Stomach (tissue), 4 donors: ENCODE results near the gene SLC28A3.
"Not testable (repeated sequence)": the region's sequence is repeated elsewhere in the genome, so short reads cannot be mapped to it uniquely, and the experiment has no call there.

Experiments used
- EP300 ChIP-seq: sonication (generic); formaldehyde crosslinking; IDR thresholded peaks from one replicate; pipeline ENCODE4 v1.6.1; 2017; ENCODE audit warnings: antibody characterized with exemption
- POLR2A ChIP-seq, 4 donors: fragments of 450-650 bp; IDR thresholded peaks; one replicate each; pipeline ENCODE4 v1.6.1; 2016; ENCODE audit warnings: antibody characterized with exemption in 4 of 4, control low read depth in 2 of 4, mild to moderate bottlenecking in 1 of 4, moderate library complexity in 1 of 4
- POLR2AphosphoS5 ChIP-seq, 3 donors: sonication (generic); formaldehyde crosslinking; IDR thresholded peaks; one replicate each; pipeline ENCODE4 v1.6.1; 2016; ENCODE audit warnings: antibody characterized with exemption in 3 of 3
- TF ChIP-seq, protein P1 (sequence below), 7 experiments: fragments of 450-650 bp in 4 of 7; fragments of 200-600 bp in 3 of 7; sonication (generic) in 3 of 7; IDR thresholded peaks; one replicate each; pipeline ENCODE4 v1.5.1; 2016 to 2019; ENCODE audit warnings: antibody characterized with exemption in 7 of 7, control low read depth in 2 of 7, mild to moderate bottlenecking in 1 of 7

- TF ChIP-seq, protein P1, sequence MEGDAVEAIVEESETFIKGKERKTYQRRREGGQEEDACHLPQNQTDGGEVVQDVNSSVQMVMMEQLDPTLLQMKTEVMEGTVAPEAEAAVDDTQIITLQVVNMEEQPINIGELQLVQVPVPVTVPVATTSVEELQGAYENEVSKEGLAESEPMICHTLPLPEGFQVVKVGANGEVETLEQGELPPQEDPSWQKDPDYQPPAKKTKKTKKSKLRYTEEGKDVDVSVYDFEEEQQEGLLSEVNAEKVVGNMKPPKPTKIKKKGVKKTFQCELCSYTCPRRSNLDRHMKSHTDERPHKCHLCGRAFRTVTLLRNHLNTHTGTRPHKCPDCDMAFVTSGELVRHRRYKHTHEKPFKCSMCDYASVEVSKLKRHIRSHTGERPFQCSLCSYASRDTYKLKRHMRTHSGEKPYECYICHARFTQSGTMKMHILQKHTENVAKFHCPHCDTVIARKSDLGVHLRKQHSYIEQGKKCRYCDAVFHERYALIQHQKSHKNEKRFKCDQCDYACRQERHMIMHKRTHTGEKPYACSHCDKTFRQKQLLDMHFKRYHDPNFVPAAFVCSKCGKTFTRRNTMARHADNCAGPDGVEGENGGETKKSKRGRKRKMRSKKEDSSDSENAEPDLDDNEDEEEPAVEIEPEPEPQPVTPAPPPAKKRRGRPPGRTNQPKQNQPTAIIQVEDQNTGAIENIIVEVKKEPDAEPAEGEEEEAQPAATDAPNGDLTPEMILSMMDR (IDR thresholded peaks at IDR 0.05): not testable (repeated sequence)
- TF ChIP-seq POLR2AphosphoS5 (IDR thresholded peaks at IDR 0.05); POLR2A (IDR thresholded peaks at IDR 0.05); EP300: not testable (repeated sequence)
These were observed 27.2 kb upstream of the SLC28A3 start for GRCh38 chr9:84367726-84368125.
